Effector memory CD4-positive, alpha-beta T cell (primary cell): Measurements from ENCODE around the gene ADAMTSL5.

ENCODE experiments used
- DNase-seq, 3 donors: peaks; one replicate each; pipeline ENCODE4 v3.0.0-alpha.2; 2020
- H3K27ac ChIP-seq: 2 replicates; pipeline ENCODE4 v1.7.0; 2013; ENCODE audit warnings: mild to moderate bottlenecking, low read length, moderate library complexity; ENCODE audit not compliant: insufficient read depth, poor library complexity, severe bottlenecking
- H3K27me3 ChIP-seq: replicated peaks from 2 replicates; pipeline ENCODE4 v1.7.0; 2013; ENCODE audit warnings: mild to moderate bottlenecking, low read length; ENCODE audit not compliant: insufficient read depth, control insufficient read depth, poor library complexity, severe bottlenecking
- H3K36me3 ChIP-seq: 2 replicates; pipeline ENCODE4 v1.7.0; 2013; ENCODE audit warnings: mild to moderate bottlenecking, low read length, moderate library complexity; ENCODE audit not compliant: control insufficient read depth, insufficient read depth
- H3K4me1 ChIP-seq: 2 replicates; pipeline ENCODE4 v1.7.0; 2013; ENCODE audit warnings: low read length, mild to moderate bottlenecking; ENCODE audit not compliant: control insufficient read depth, insufficient read depth, poor library complexity, severe bottlenecking
- H3K4me3 ChIP-seq: 2 replicates; pipeline ENCODE4 v1.7.0; 2013; ENCODE audit warnings: low read length, low read depth, mild to moderate bottlenecking; ENCODE audit not compliant: insufficient read depth, poor library complexity, severe bottlenecking
- H3K9me3 ChIP-seq: 2 replicates; pipeline ENCODE4 v1.7.0; 2013; ENCODE audit warnings: mild to moderate bottlenecking, low read length, moderate library complexity; ENCODE audit not compliant: control insufficient read depth

ADAMTSL5 gene

DNA sequence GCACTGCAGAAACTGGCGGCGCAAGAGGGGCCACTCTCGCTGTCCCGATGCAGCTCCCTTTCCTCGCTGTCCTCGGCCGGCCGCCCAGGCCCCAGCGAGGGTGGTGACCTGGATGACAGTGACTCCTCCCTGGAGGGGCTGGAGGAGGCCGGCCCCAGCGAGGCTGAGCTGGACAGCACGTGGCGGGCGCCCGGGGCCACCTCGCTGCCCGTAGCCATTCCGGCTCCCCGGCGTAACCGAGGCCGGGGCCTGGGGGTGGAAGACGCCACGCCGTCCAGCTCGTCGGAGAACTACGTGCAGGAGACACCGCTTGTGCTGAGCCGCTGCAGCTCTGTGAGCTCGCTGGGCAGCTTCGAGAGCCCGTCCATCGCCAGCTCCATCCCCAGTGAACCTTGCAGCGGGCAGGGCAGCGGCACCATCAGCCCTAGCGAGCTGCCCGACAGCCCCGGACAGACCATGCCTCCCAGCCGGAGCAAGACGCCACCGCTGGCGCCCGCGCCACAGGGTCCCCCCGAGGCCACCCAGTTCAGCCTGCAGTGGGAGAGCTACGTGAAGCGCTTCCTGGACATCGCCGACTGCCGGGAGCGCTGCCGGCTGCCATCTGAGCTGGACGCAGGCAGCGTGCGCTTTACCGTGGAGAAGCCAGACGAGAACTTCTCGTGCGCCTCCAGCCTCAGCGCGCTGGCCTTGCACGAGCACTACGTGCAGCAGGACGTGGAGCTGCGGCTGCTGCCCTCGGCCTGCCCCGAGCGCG, 46.2 kb downstream of the ADAMTSL5 start:
- Histone ChIP-seq H3K27me3 (peaks cover 35% of the 10 kb centered on the region), H3K4me1 (peaks cover 55% of the 10 kb centered on the region), H3K9me3 (no peaks in the 10 kb centered on the region), H3K27ac (no peak overlapping the region), H3K36me3 (no peaks in the 10 kb centered on the region), H3K4me3 (no peak overlapping the region)
- no peak for DNase-seq

DNA sequence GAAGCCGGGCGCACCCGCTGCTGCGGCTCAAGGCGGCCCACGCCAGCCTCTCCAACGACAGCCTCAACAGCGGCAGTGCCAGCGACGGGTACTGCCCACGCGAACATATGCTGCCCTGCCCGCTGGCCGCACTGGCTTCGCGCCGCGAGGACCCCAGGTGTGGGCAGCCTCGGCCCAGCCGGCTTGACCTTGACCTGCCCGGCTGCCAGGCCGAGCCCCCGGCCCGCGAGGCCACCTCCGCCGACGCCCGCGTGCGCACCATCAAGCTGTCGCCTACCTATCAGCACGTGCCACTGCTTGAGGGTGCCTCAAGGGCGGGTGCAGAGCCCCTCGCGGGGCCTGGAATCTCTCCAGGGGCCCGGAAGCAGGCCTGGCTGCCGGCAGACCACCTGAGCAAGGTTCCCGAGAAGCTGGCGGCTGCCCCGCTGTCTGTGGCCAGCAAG, 46.8 kb downstream of the ADAMTSL5 start:
- Histone ChIP-seq H3K4me1 (peaks cover 49% of the 10 kb centered on the region), H3K4me3 (no peak overlapping the region), H3K36me3 (no peaks in the 10 kb centered on the region), H3K27ac (no peak overlapping the region), H3K27me3 (peaks cover 35% of the 10 kb centered on the region), H3K9me3 (no peaks in the 10 kb centered on the region)
- DNase-seq: no peak

DNA sequence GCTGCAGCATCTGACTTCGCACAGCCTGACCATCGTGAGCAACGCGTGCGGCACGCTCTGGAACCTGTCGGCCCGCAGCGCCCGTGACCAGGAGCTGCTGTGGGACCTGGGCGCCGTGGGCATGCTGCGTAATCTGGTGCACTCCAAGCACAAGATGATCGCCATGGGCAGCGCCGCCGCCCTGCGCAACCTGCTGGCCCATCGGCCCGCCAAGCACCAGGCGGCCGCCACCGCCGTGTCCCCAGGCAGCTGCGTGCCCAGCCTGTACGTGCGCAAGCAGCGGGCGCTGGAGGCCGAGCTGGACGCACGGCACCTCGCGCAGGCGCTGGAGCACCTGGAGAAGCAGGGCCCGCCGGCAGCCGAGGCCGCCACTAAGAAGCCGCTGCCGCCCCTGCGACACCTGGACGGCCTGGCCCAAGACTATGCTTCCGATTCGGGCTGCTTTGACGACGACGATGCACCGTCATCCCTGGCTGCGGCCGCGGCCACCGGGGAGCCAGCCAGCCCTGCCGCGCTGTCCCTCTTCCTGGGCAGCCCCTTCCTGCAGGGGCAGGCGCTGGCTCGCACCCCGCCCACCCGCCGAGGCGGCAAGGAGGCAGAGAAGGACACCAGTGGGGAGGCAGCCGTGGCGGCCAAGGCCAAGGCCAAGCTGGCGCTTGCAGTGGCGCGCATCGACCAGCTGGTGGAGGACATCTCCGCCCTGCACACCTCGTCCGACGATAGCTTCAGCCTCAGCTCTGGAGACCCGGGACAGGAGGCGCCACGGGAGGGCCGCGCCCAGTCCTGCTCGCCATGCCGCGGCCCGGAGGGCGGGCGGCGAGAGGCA, 47.4 kb downstream of the ADAMTSL5 start:
- H3K4me3 ChIP-seq: no peak overlapping the region
- H3K27ac ChIP-seq: no peak overlapping the region
- H3K36me3 ChIP-seq: no peaks in the 10 kb centered on the region
- H3K4me1 ChIP-seq: peaks cover 43% of the 10 kb centered on the region
- DNase-seq: no peak
- H3K9me3 ChIP-seq: no peaks in the 10 kb centered on the region
- peaks cover 35% of the 10 kb centered on the region for H3K27me3 ChIP-seq

DNA sequence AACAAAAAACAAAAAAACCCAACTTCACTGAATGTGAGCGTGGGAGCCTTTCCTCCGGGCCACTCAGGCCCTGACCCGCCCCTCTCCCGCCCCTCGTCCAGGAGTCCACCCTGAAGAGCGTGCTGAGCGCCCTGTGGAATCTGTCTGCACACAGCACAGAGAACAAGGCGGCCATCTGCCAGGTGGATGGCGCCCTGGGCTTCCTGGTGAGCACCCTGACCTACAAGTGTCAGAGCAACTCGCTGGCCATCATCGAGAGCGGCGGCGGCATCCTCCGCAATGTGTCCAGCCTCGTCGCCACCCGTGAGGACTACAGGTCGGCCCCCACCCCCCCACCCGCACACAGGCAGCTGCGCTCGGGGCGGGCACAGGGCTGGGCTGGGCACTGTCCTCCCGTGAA, 51.0 kb downstream of the ADAMTSL5 start:
- Histone ChIP-seq H3K27ac (no peak overlapping the region), H3K4me1 (peaks cover 16% of the 10 kb centered on the region), H3K9me3 (no peaks in the 10 kb centered on the region), H3K27me3 (peaks cover 26% of the 10 kb centered on the region), H3K4me3 (no peak overlapping the region), H3K36me3 (no peaks in the 10 kb centered on the region)
- no peak for DNase-seq

DNA sequence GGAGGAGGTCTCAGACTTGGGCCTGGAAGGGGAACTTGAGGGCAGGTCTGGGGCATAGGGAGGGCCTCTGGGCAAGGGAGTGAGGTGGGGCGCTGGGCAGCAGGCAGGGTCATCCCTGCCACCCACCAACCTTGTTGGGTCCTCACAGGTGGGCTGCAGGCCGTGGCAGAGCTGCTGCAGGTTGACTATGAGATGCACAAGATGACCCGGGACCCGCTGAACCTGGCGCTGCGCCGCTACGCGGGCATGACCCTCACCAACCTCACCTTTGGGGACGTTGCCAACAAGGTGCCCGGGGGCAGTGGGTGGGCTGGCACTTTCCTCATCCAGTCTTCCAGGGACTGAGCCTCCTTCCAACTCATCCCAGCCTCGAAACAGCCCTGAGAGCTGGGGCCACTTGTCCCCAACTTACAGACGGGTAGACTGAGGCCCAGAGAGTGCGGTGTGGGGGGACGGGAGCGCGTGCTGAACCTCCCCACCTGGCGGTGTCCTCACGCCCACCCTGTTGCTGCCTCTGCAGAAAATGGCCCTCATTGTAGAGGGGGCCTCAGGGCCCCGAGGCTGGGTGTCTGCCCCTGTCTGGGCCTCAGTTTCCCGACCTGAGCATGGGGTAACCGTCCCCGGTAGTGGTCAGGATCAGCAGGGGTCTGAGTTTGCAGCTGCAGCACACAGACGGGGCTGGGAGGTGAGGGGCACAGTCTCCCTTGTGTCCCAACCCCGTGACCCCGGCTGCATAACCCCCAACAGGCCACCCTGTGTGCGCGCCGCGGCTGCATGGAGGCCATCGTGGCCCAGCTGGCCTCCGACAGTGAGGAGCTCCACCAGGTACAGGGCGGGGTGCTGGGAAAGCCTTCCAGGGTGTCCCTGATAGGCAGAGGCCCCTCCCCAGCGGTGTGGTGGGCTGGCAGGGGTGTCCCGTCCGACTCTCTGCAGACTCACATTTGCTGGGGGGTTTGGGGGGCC, 52.5 kb downstream of the ADAMTSL5 start:
- no peaks in the 10 kb centered on the region for H3K36me3 ChIP-seq
- H3K4me1 ChIP-seq: peaks cover 15% of the 10 kb centered on the region
- peaks cover 26% of the 10 kb centered on the region for H3K27me3 ChIP-seq
- H3K27ac ChIP-seq: no peak overlapping the region
- no peaks in the 10 kb centered on the region for H3K9me3 ChIP-seq
- no peak overlapping the region for H3K4me3 ChIP-seq
- DNase-seq: no peak

DNA sequence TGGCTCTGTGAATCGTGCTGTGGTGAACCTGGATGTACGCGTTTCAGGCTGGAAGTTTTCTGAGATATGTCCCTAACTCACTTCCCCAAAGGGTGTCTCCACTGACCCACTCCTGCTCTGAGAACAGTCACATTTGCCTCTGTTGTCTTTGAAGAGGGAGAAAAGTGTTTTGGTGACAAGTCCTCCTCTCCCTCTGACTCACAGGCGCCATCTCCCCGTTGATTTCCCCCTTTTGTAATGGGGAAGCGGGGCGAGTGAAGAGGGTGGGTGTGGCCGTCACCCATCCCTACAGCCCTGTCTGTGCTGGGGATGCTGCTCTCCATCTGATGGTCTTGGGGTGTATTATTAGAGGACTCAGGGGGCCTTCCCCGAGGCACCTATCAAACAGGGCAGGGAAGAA, 53.3 kb downstream of the ADAMTSL5 start:
- Histone ChIP-seq H3K4me1 (peaks cover 19% of the 10 kb centered on the region), H3K9me3 (no peaks in the 10 kb centered on the region), H3K36me3 (no peaks in the 10 kb centered on the region), H3K4me3 (no peak overlapping the region), H3K27me3 (peaks cover 32% of the 10 kb centered on the region), H3K27ac (no peak overlapping the region)
- no peak for DNase-seq

DNA sequence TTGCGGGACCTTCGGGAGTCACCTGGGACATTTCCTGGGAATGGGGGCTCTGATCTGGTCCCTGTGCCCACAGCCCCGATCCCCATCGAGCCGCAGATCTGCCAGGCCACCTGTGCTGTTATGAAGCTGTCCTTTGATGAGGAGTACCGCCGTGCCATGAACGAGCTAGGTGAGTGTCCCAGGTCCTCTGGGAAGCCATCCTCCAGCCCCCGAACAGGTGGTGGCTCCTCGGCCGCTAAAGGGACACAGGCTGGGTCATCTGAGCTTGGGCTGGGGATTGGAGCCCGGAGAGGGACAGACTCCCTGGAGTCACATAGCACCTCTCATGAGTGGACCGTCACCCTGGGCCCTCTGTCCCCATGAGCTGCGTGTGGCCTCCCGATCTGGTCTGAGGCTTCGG, 54.9 kb downstream of the ADAMTSL5 start:
- peaks cover 19% of the 10 kb centered on the region for H3K4me1 ChIP-seq
- no peaks in the 10 kb centered on the region for H3K36me3 ChIP-seq
- H3K27me3 ChIP-seq: peaks cover 46% of the 10 kb centered on the region
- no peak overlapping the region for H3K4me3 ChIP-seq
- no peak for DNase-seq
- H3K27ac ChIP-seq: no peak overlapping the region
- H3K9me3 ChIP-seq: no peaks in the 10 kb centered on the region

DNA sequence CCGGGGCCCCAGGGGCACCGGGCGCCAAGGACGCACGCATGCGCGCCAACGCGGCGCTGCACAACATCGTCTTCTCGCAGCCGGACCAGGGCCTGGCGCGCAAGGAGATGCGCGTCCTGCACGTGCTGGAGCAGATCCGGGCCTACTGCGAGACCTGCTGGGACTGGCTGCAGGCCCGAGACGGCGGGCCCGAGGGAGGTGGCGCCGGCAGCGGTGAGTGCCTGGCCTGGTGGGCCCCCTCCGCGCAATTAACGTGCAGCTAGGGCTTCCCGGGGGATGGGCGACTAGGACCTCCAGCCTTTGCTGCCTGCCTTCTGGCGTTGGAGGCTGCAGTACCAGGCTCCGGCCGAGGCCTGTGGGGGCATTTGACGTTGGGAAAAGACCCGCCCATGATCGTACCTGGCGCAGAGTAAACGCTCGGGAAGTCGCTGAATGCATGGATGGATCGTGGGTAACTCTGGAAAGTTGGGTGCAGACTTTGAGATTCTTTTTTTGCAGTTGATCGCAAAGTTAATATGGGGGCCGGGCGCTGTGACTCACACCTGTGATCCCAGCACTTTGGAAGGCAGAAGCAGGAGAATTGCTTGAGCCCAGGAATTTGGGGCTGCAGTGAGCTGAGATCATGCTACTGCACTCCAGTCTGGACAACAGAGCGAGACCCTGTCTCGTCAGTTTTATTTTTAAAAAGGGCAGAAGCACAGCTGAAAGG, 55.6 kb downstream of the ADAMTSL5 start:
- no peak overlapping the region for H3K4me3 ChIP-seq
- peaks cover 53% of the 10 kb centered on the region for H3K27me3 ChIP-seq
- DNase-seq: no peak
- H3K9me3 ChIP-seq: no peaks in the 10 kb centered on the region
- H3K36me3 ChIP-seq: no peaks in the 10 kb centered on the region
- peaks cover 19% of the 10 kb centered on the region for H3K4me1 ChIP-seq
- H3K27ac ChIP-seq: no peak overlapping the region

DNA sequence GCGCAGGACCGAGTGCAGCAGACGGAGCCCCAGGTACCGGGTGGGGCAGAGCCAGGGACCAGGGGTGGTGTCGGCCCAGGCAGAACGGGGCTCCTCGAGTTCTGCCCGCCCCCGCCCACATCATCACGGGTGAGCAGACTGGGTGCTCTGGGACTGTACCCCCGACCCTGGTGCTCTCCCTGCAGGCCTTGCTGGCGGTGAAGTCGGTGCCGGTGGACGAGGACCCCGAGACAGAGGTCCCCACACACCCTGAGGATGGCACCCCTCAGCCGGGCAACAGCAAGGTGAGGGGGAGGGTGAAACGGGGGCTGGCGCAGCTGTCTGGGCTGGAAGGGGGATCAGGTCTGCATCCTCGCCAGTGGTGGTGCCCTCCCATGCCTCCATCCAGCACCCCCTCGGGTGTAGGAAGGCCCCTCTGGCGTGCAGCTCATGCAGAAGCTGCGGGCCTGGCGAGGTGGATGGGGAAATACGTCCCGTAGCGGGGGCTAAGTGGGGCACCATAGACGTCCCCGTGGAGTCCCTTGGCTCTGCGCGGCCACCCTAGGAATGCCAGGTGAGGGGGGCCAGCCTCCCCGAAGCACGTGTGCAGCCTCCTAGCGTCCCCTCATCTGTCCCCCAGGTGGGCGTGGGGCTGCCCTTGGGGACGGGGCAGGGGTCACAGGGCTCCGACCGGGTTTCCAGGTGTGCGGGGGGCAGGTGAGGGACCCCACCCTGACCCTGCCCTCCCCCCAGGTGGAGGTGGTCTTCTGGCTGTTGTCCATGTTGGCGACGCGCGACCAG, 56.5 kb downstream of the ADAMTSL5 start:
- H3K4me1 ChIP-seq: peaks cover 19% of the 10 kb centered on the region
- peaks cover 62% of the 10 kb centered on the region for H3K27me3 ChIP-seq
- no peaks in the 10 kb centered on the region for H3K36me3 ChIP-seq
- no peak for DNase-seq
- H3K9me3 ChIP-seq: no peaks in the 10 kb centered on the region
- H3K27ac ChIP-seq: no peak overlapping the region
- no peak overlapping the region for H3K4me3 ChIP-seq
